Activated CD4-positive, alpha-beta T cell treated with anti-CD3 and anti-CD28 coated beads, Interleukin-2, amount 50 U/mL, for 16 hours (primary cell): ENCODE results near the gene PCBP3.

Source experiments
- DNase-seq: peaks from one replicate; pipeline ENCODE4 v3.0.0-alpha.2; 2020

Gene PCBP3

DNA sequence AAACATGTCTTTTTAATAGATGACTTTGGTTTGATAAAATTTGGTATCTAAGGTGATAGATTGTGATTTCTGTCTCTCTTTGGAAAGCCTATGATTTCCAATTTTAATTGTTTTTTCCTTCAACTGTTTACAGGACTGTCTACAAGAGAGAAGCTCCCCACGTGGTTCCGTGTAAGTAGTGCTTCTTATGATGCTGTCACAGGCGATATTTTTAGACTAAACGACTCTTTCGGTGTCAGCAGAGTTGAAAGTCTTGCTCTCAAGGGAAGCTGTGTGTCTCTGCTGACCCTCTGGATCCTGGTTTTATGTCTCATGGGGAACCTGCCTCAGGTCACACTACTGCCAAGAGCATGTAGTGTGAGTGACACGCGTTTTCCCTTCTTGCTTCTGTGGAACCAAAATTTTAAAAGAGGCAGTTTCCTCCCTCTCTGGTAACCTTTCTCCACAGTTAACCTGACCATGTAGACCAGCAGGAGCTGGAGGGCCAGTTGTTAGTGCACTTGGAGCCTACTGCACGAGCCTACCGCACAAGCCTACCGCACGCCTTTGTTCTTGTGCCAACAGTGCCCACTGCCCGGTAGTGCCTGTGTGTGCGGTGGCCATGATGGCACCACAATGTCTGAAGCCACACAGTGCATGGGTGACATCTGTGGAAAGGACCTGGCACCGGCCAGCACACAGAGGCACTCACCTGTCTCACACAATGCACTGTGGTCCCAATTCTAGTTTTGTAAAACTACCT, 91.9 kb downstream of the PCBP3 start:
- DNase-seq: no peak

DNA sequence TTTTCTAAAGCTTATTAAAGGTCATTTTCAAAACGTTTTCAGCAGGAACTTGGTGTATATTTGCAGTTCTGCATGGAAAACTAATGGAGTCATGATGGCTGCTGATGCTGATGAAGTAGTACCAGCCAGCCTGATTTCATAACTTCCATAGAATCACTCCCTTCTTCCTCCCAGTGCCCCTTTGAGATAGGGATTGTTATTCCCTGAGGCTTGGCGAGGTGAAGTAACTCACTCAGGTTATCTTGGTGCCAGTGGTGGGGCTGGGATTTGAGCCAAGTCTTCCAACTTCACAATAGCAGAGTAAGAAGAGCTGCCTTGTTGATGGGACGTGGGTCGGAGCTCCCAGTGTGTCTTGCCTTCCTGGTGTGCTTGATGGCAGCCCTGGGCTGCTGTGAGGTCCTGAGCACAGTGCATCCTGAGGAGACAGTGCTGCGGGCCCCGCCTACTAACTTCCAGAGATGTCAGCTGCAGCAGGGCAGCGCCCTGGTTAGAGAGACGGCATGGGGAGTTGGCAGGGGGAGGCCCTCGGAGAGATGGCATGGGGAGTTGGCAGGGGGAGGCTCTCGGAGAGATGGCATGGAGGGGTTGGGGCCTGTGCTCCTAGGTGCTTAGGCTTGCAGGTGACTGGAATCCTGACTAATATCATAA, 92.6 kb downstream of the PCBP3 start:
- no peak for DNase-seq

DNA sequence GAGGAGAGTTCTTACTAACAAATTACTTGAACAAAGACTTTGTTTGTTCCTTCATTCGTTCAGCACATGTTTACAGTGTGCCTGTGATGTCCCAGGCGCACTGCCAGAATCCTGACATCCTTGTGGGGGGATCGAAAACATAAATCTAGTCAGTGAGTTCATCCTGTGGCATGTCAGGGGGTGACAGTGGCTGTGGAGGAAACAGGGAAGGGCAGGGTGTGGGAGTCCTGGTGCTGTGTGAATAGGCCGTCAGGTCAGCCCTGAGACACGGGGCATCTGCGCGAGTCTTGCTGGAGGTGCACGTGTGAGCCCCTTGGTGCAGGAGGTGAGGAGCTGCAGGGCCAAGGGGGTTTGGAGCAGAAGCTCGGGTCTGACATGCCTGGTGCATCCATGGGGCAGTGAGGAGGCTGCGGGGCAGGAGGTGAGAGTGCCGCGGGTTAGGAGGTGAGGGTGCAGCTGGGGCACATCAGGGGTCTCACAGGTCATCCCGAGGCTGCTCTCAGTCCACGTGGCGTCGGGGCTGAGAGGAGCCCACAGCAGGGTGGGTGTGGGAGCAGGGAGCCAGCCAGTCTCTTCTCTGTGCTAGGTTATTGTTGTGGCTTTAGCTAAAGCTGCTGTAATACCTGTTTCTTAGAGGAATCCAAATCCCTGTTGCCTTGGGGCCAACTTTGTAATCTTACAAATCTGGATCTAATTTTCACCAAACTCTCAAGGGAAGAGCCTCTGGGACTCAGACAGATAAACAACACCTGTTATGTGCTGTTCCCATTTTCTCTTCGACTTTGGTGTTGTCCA, 93.4 kb downstream of the PCBP3 start:
- no peak for DNase-seq

DNA sequence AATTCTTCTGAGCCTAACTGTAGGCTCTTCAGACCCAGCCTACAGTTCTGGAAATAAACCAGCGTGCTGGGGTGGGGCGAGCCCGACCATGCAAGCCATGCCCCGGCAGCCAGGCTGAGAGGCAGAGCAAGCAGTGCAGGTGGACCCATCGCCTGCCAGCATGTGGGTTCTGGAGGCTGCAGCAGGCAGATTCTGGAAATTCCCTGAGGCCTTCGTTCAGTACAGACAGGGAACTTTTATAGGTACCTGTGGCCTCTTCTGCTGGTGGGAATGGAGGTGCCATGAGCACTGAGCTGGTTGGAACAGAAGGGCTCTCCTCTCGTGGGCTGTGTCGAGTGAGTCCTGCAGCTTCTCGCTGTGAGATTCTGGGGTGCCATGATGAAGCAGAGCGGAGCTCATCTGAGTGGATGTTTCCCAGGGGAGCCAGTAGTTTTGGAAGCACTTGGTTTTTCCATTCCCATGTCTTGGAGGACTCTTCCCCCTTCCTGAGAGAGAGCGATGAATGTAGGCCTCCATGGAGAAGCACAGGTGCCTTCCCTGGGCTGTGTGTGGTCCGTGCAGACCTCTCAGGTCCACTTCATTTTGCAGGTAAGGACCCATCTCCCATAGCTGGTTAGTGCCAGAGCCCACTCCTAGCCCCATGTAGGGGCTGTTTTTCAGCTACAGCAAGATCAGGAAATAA, 94.1 kb downstream of the PCBP3 start:
- no peak for DNase-seq

DNA sequence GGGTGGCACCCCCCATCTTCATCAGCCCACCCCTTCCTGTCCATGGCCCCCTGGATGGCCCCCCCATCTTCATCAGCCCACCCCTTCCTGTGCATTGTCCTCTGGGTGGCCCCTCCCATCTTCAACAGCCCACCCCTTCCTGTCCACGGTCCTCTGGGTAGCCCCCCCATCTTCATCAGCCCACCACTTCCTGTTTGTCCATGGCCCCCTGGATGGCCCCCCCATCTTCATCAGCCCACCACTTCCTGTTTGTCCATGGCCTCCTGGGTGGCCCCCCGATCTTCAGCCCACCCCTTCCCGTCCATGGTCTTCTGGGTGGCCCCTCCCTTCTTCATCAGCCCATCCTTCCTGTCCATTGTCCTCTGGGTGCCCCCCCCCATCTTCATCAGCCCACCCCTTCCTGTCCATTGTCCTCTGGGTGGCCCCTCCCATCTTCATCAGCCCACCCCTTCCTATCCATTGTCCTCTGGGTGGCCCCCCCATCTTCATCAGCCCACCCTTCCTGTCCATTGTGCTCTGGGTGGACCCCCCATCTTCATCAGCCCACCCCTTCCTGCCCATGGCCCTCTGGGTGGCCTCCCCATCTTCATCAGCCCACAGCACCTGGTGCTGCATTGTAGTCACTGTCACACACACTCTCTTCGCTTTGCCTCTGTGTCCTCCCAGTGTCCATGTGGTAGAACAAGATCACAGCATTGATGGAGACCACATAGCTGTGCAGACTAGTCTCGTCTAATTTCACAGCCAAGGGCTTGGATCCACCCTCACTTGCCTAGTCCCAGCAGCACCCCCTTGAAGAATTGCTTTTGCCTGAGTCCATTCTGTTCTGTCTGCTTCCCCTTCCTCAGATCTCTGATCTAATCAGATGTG, 95.9 kb downstream of the PCBP3 start:
- DNase-seq: no peak

DNA sequence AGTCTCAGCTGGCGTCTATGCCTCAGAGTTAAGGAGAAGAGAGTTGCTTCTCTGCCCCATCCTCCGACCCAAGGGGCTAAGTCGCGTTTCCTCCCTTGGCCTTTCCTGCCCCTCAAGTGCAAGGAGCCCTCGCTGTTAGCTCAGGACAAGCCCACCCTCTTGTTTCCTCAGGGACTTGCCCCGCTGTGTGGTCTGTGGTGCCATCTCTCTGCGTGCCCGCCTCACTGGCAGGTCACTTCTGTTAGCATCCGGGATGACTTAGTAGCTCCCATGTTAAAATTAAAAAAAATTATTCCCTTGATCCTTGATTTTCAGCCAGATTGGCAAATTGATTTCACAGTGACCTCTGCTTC, 96.5 kb downstream of the PCBP3 start:
- no peak for DNase-seq

DNA sequence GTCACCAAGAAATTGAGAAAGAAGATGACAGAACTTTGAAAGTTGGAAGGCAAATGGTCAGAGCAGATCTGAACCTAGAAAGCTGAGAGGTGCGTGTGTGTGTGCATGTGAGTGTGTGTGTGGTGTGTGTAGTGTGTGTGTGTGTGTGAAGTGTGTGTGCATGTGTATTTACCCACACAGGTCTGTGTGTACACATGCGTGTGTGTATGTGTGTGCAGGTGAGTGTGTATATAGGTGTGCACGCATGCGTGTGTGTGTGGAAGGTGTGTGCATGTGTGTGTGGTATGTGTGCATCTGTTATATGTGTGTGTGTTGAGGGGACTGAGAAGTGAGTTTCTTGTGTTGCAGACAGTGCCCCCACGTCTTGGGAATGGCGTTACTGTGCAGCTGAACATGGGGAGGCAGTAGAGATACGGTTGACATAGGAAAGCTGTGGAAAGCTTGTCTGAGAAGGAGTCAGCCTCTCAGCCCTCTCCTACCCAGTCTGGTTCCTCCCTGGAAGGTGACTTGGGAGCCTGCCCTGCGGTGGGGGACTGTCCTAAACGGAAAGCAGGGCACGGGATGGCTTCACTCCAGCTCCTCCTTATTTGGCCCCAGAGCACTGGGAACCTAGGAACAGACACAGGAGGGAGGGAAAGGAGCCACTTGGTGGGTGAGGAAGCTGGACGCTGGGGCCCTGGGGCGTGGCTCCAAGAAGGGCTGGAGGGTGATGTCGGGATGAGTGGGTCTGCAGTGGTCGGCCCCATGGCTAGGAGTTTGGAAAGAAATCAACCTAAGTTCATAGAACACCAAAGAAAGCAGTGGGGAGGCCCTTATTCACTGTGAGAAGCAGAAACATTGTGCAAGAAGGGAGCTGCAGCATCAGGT, 97.2 kb downstream of the PCBP3 start:
- no peak for DNase-seq

DNA sequence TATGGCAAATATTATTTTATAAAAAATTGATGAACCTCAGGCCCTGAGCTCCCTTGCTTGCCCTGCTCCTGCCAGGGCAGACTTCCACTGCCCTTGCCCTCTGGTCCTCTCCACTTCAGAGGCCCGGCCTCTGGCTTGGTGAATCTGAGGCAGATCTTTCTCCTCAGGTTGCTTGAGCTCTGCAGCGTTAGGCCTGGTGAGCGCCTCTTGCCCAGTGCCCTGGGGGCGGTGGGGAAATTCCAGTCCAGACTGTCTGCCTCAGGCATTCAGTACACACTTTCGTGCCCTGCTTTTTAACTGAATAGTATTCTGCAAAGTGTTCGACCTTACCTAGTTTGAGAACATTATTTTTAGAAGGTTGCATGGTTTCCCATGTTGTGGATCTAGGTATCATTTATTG, 98.2 kb downstream of the PCBP3 start:
- DNase-seq: no peak

DNA sequence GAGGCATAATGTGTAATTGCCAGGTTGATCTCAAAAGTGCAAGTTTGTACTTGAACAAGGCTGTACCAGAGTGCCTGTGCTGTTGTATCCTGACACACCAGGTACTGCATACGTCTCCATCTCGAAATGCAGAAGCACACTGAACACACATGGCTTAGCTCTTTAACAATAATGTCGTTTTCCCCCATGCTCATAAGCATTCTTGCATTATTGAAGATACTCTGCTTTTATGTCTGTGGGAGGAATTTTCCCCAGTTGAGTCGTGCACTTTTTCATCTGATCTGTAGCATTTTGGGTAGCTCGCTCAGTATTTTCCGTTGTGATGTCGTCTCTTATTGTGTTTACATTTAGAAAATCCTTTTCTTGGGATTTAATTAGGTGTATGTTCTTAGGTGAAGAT, 98.7 kb downstream of the PCBP3 start:
- DNase-seq: no peak

DNA sequence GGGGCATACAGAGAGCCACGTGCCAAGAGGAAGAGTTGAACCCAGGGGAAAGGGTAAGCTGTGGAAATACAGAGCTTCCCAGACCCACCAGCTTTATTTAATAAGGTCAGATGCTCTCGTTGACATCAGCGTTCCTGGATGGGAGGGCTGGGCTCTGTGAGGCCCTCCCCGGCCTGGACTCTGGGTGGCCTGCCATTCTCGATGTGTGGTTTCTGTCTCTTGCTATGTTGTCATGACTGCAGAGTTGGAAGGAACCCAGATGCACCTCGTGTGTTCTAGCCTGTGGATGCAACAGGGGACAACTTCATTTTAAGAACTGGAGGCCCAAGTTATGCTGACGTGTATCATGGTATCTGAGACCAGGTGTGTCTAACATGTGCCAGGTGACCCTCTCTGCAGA, 101.7 kb downstream of the PCBP3 start:
- no peak for DNase-seq

DNA sequence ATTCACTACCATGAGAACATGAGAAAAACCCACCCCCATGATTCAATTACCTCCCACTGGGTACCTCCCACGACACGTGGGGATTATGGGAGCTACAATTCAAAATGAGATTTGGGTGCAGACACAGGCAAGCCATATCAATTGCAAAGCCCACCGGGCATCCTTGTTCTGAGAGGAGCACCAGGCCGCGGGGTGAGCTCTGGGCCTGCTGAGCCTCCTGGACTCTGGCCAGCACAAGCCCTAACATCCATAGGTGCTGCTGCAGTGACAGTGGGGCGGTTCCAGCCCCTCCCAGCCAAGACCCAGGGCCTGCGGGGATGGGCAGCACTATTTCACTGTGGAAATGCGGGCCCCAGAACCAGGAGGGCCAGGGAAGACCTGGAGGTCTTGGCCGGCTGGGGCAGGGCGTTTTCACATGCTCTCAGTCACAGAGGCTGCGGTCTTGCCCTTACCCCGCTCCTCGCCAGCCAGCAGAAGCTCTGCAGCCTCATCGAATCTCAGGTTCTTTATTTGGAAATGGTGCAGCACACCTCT, 103.8 kb downstream of the PCBP3 start:
- DNase-seq: no peak

DNA sequence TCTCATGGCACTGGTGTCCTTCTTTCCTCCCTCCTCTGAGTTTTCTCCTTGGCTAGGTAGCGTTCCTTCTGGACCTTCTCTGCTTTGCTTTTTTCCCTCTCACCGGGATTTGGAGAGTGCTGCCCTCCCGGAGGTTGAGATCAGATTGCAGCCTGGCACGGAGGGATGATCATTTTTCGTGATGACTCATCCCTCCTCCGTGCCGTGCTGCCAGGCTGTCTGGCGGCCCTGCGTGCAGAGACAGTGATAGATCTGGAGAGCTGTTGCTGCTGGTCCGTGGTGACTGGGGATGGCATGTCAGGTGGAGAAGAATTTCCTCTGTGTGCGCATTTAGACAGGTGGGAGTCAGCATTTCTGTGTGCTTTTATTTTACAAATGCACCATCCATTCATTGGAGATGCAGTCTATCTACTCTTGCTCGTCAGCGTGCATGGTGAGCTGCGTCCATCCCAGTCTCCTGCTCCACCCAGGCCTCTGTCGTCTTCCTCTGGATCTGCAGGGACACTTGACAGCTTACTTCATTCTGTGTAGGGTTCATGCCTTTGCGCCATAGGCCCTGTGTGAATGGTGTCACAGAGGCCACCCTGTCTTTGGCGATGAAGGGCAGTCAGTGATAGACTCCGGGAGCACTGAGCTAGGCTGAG, 104.4 kb downstream of the PCBP3 start:
- no peak for DNase-seq

DNA sequence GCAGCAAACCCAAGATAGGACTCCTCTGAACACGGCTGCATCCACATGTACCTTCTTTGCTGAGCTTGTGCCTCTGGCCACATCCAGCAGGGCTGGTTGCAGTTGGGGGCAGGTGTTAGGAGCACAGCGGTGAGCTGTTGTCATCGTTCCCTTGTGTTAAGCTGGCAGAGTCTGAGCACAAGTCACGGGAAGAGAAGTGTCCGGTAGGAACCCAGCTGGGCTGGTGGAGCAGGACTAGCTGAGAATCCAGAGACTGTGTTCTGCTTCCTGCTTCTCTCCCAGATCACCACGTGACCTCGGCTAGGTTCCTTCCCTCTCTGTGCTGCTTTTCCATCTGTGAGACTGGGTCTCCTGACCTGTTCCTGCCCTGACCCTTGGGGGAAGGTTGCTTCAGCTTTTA, 105.1 kb downstream of the PCBP3 start:
- DNase-seq: no peak

DNA sequence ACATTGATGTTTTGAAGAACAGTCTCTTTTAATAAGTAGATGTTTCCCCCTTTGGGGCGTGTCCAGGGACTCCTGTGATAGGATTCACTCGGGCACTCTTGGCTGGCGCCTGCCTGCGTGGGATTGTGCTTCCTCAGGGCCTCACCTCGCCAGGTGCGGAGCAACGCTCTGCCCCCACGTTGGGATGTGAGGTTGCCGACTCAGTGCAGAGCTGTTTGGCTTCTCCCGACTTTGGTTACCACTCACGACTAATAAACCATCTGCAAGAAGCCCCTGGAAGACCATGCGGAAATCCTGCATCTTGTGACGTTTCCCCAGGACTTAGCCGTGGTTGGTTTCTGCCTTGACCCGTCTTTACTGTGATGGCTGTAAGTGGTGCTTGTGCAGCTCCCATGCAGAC, 106.4 kb downstream of the PCBP3 start:
- no peak for DNase-seq

DNA sequence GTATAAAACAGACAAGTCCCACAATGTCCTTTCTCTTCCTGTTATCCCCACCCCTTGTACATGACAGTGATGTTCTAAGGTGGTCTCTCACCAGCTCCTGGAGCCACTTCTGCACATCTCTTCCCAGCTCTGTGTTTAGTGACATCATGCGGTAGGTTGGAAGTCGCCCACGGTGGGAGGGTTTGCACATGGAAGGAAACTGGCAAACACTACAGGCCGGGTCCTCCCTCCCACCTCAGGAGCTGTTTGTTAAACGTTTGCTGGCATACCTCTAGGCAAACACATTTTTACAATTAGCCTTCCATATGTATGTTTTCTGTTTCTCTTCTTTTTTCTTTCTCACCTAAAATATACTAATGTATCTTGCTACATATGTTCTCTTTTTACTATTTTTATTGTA, 107.4 kb downstream of the PCBP3 start:
- DNase-seq: no peak

DNA sequence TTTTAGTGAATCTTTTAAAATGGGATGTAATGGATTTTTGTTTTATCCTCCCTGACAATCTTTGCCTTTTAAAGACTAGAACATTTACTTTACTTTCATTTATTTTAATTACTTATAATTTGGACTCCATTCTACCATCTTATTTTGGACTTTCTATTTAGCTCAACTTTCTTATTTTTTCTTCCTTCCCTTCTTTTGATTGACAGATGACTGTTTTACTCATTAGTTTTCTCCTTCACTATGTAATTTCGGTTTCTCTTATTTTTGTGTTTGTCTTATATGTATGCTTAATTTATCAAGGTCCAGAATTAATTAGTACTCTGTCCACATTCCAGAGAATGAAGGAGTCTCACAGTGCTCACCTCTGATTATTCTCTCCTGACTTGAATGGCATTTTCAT, 109.9 kb downstream of the PCBP3 start:
- DNase-seq: no peak

DNA sequence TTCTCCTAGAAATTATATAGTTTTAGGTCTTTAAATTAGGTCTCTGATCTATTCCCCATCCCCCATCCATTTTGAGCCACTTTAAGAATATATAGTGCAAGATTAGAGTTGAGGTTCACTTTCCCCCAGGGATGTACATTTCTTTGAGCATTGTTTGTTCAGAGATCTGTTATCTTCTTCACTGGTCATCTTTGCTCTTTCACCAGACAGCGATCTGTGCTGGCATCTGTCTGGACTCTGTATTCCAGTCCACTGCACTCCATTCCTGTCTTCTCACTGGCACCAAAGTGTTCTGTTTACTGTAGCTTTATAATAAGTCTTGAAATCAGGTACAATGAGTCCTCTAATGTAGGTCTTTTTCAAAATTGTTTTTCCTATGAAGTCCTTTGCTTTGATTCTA, 112.5 kb downstream of the PCBP3 start:
- DNase-seq: no peak

DNA sequence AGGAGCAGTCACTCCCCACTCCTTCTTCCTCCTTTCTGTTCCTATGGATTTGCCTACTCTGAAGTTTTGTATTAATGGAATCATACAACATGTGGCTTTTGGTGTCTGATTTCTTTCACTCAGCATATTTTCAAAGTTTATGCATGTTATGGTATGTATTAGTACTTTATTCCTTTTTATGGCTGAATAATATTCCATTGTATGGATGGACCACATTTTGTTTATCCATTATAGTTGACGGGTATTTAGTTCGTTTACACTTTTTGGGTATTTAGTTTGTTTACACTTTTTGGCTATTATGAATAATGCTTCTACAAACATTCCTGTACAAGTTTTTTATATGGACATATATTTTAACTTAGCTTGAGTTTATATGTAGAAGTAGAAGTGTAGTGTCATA, 113.1 kb downstream of the PCBP3 start:
- no peak for DNase-seq

DNA sequence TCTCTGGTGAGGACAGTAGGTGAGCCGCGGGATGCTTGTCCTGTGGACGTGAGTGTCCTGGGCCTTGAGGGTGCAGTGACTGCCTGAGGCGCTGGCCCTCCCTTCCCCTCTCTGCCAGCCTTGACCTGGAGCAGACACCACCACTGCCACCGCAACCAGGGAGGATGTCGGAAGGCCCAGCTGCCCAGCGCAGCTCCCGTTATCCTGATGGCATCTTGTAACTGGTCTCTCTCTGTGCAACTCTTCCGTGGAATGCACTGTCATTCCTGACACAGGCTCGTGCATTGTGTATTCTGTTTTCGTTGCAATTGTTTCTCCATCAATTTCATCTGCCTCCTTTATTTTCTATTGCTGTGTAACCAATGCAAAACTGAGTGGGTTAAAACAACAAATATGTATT, 118.2 kb downstream of the PCBP3 start:
- no peak for DNase-seq

DNA sequence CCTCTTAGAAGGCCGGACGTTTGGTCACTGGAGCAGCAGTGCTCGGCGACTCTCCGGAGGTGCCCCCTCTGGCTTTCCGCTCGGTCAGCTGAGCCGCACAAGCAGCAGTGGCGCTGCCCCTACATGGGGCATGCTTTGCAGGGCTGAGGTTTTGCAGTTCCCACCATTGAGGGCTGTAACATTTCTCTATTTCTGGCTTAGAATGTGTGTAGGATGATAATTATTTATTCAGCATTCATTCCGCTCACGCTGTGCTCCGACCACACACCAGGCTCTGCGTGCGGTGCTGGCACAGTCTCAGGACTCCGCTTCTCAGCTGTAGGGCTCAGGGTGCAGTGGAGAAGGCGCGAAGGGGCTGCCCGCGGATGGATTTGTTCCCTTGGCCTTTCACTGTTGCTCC, 119.5 kb downstream of the PCBP3 start:
- DNase-seq: no peak

DNA sequence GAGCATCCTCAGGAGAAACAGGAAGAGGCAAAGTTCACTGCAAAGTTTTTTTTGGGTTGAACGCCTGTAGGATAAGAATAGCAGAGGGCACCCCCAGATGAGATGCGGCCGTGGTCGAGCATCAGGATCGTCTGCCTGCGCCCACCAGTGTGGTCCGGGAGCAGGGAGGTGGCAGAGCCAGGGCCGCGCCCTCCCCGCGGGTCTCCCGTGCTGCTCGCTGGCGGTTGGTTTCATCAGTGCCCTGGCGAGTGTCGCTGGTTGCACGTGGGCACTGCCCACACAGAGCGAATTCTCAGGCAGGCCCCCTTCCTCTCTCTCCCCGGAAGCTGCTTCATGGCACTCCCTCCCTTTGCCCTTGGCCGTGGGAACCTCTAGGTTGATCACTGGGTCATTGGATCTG, 120.0 kb downstream of the PCBP3 start:
- no peak for DNase-seq
